Measurements from ENCODE around the gene THAP2. TPM values are rescaled to one million over a fixed set of nuclear protein-coding genes. Genes with fewer than 3 reads are reported as not detected.

The THAP2 gene
- total and polyA plus RNA-seq, 7 donors = 3.1 to 5.5 (median 4.2) TPM

DNA sequence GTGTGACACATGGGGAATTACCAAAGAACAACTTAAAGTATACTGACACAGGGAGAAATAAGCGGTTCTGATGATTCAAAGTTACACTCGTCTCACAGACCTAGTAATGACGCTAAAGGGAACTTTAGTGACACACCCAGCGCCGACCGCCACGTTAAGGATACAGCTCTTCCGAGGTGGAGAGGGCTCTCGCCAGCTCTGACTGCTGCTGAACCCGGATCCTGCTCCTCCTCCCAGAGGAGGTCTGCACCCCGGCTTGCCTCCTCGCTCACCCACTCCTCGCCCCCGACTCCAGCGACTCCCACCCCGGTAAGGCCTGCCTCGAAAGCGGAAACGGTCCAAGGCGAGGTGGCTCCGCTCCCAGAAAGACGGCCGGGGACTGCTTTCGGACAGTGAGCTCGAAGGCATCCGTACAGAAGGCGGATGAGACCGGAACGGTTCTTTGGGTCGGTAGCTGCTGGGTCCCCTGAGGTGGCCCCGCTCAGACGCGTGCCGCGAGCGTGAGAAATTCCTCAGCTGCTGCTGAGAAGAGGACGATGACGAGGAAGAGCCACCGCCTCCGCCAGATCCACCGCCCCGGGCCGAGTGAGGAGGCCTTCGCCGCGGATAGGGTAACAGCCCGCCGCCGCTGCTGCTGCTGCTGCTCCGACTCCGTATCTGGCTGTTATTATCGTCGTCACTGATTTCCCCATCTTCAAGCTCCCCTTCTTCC lies 1.1 kb upstream of the THAP2 start:
- 0% methylated on average over 53 of the region's 53 CpGs for WGBS, 2 donors
- no peaks in the 10 kb centered on the region for H3K9me3 ChIP-seq
- peaks cover 4 to 23% (median 11%) of the 10 kb centered on the region in 4 donors for H3K36me3 ChIP-seq
- peaks cover 3 to 43% (median 24%) of the 10 kb centered on the region in 4 donors for H3K4me1 ChIP-seq
- peak overlapping the region; percentile 91 to 99 (median 97) for H3K27ac ChIP-seq
- H3K27me3 ChIP-seq = no peaks in the 10 kb centered on the region
- intact Hi-C loops (cut with DNase I) = loop anchor here (2.0 to 5.0 kb wide), 4 partner anchors 24 to 174 kb away; partner anchors contain the start of genes RAB21, TBC1D15 and TMEM19
- DNase-seq = peak; percentile 81
- TF ChIP-seq EP300 (IDR thresholded peaks at IDR 0.05) (no peak), POLR2A (IDR thresholded peaks at IDR 0.05) (peak in 1 of 2 donors; percentile 36)
- TF ChIP-seq, protein P1, sequence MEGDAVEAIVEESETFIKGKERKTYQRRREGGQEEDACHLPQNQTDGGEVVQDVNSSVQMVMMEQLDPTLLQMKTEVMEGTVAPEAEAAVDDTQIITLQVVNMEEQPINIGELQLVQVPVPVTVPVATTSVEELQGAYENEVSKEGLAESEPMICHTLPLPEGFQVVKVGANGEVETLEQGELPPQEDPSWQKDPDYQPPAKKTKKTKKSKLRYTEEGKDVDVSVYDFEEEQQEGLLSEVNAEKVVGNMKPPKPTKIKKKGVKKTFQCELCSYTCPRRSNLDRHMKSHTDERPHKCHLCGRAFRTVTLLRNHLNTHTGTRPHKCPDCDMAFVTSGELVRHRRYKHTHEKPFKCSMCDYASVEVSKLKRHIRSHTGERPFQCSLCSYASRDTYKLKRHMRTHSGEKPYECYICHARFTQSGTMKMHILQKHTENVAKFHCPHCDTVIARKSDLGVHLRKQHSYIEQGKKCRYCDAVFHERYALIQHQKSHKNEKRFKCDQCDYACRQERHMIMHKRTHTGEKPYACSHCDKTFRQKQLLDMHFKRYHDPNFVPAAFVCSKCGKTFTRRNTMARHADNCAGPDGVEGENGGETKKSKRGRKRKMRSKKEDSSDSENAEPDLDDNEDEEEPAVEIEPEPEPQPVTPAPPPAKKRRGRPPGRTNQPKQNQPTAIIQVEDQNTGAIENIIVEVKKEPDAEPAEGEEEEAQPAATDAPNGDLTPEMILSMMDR (IDR thresholded peaks at IDR 0.05) = no peak
- H3K4me3 ChIP-seq = peak overlapping the region; percentile 73 to 90 (median 86)

DNA sequence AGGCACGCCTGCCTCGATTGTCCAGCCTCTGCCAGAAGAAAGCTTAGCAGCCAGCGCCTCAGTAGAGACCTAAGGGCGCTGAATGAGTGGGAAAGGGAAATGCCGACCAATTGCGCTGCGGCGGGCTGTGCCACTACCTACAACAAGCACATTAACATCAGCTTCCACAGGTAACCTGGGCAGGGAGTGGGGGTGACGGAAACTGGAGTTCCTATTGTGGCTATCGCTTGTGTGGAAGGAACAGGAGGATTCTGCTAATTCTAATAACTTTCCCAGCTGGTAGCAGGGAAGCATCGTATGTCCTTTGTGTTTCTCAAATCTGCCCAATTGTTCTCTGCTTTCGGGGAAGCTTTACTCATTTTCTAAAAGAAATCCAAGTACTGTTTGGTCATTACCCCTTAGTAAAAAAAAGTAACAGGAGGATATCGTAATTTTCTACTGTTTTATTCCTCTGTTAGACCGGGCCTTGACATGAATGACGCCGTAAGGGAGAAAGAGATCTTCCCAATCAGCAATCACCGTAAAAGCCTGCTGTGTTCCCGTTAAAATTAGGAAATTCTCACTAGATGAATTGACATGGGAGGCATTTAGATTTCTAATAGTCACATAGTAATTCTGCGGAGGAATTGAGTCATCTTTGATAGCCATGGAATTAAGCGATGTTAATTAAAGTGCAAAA lies 449 bp downstream of the THAP2 start:
- intact Hi-C loops (cut with DNase I) = loop anchor here (5.0 kb wide), 2 partner anchors 37 to 173 kb away; partner anchors contain the start of gene TBC1D15
- 0 to 1% methylated on average over 20 of the region's 20 CpGs for WGBS, 2 donors

DNA sequence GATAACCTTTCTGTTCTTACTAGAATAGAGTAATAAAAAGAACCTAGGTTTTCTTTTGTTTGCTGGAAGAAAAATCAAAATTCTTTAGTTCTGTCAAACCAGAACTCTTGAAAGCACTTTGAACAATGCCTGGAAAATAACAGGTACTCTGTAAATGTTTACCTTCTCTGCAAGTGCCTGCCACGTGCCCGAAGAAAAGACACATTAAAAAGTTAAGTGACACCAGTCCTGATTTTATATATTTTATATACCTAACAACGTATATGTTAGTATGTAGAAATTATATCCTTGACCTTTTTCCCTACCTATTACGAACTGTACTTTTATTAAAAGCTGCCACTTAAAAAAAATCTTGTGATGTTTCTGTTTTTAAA lies 976 bp downstream of the THAP2 start:
- intact Hi-C loops (cut with DNase I) = no loop called here
- 6 to 15% methylated on average over 4 of the region's 4 CpGs for WGBS, 2 donors
- TF ChIP-seq EP300 (IDR thresholded peaks at IDR 0.05) (no peak), POLR2A (IDR thresholded peaks at IDR 0.05) (no peak), POLR2AphosphoS5 (IDR thresholded peaks at IDR 0.05) (no peak)
- TF ChIP-seq, protein P1 (IDR thresholded peaks at IDR 0.05) = no peak
- H3K4me3 ChIP-seq = peak overlapping the region; percentile 73 to 90 (median 86)
- H3K9me3 ChIP-seq = no peaks in the 10 kb centered on the region
- H3K27ac ChIP-seq = peak overlapping the region; percentile 91 to 99 (median 97)
- peaks cover 0 to 2% (median 0%) of the 10 kb centered on the region in 4 donors for H3K36me3 ChIP-seq
- H3K27me3 ChIP-seq = no peaks in the 10 kb centered on the region
- no peak for DNase-seq
- H3K4me1 ChIP-seq = peaks cover 3 to 39% (median 24%) of the 10 kb centered on the region in 4 donors

More for the DNA sequence above, 449 bp downstream of the THAP2 start:
- peaks cover 0 to 7% (median 2%) of the 10 kb centered on the region in 4 donors for H3K36me3 ChIP-seq
- DNase-seq = no peak
- H3K9me3 ChIP-seq = no peaks in the 10 kb centered on the region
- peaks cover 3 to 43% (median 24%) of the 10 kb centered on the region in 4 donors for H3K4me1 ChIP-seq
- TF ChIP-seq POLR2AphosphoS5 (IDR thresholded peaks at IDR 0.05) (no peak), EP300 (IDR thresholded peaks at IDR 0.05) (no peak)
- TF ChIP-seq, protein P1 (IDR thresholded peaks at IDR 0.05) = peak in 1 of 4 experiments; percentile 3
- peak overlapping the region; percentile 73 to 90 (median 86) for H3K4me3 ChIP-seq
- H3K27ac ChIP-seq = peak overlapping the region; percentile 91 to 99 (median 97)
- no peaks in the 10 kb centered on the region for H3K27me3 ChIP-seq

DNA sequence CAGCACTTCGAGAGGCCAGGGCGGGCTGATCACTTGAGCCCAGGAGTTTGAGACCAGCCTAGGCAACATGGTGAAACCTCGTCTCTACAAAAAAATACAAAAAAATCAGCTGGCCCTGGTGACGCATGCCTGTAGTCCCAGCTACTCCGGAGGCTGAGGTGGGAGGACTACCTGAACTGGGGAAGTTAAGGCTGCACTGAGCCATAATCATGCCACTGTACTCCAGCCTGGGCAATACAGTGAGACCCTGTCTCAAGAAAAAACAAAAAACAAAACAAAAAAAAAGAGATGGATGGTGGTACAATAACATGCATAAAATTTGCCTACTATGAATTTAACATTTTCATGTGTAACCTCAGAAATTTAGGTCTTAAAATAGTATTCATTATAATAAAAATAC lies 2.2 kb downstream of the THAP2 start:
- Histone ChIP-seq H3K4me1 (peaks cover 3 to 27% (median 14%) of the 10 kb centered on the region in 4 donors), H3K36me3 (no peaks in the 10 kb centered on the region), H3K9me3 (no peaks in the 10 kb centered on the region), H3K4me3 (no peak overlapping the region), H3K27ac (no peak overlapping the region), H3K27me3 (no peaks in the 10 kb centered on the region)
- DNase-seq = no peak
- no peak for TF ChIP-seq EP300 (IDR thresholded peaks at IDR 0.05)
- TF ChIP-seq, protein P1 (IDR thresholded peaks at IDR 0.05) = no peak
- no peak for TF ChIP-seq POLR2AphosphoS5 (IDR thresholded peaks at IDR 0.05)
- TF ChIP-seq POLR2A (IDR thresholded peaks at IDR 0.05) = no peak
- intact Hi-C loops (cut with DNase I) = no loop called here
- 97 to 98% methylated on average over 5 of the region's 5 CpGs for WGBS, 2 donors
